HG03097 (cell line): Measurements from ENCODE around the gene DDX39B.
"Not testable (repeated sequence)": the region's sequence is repeated elsewhere in the genome, so short reads cannot be mapped to it uniquely, and the experiment has no call there.

Experiments
- ATAC-seq: cut with Tn5 transposase; IDR thresholded peaks from one replicate; pipeline ENCODE4 v1.9.1; 2021; ENCODE audit not compliant: unreplicated experiment, low FRiP score

DDX39B gene

GRCh38 chr6:31551371-31551770 is 9.6 kb upstream of the DDX39B start:
- not testable (repeated sequence) for ATAC-seq

GRCh38 chr6:31548544-31548873 is 6.7 kb upstream of the DDX39B start:
- no peak for ATAC-seq

GRCh38 chr6:31547727-31548543 is 6.1 kb upstream of the DDX39B start:
- ATAC-seq, result no peak

DNA sequence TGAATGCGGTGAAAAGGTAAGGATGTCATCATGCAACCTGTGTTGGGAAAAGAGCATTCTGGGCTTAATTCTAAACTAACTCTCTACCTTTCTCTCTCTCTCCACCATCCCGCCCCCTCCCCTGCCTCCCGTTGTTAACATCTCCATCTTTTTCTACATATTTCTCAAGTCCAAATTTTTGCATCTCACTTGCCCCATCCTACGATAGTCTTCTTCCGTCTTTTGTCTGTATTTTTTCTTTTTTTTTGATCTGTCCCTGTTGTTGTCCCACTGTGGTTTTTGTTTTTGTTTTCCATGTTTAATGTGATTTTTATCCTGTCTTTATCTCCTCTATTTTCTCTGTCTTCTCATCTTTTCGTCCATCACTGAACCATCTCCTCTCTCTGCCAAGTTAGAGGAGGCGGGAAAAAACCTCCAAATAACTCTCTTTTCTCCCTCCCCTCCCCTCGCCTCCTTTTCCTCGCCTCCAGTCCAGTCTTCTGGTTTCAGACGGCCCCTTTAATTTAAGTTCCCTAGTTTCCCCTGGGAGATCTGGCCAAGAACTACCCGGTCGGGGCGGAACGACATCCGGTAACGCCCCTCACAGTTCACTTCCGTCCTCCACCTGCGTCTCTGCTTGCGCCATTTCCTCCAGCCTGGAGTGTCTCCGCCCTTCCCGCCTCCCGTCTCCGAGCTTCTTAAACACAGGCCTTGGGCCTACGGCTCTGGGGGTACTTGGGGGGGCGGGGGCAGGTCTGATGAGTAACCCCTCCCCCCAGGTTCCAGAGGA is 5.3 kb upstream of the DDX39B start, which contains the start of gene NFKBIL1:
Gene NFKBIL1, plus strand, starts transcription at position 651 of the 769 bp plus-strand sequence. Its CDS starts 87 bp downstream, at position 738.
- peak; percentile 53 for ATAC-seq

DNA sequence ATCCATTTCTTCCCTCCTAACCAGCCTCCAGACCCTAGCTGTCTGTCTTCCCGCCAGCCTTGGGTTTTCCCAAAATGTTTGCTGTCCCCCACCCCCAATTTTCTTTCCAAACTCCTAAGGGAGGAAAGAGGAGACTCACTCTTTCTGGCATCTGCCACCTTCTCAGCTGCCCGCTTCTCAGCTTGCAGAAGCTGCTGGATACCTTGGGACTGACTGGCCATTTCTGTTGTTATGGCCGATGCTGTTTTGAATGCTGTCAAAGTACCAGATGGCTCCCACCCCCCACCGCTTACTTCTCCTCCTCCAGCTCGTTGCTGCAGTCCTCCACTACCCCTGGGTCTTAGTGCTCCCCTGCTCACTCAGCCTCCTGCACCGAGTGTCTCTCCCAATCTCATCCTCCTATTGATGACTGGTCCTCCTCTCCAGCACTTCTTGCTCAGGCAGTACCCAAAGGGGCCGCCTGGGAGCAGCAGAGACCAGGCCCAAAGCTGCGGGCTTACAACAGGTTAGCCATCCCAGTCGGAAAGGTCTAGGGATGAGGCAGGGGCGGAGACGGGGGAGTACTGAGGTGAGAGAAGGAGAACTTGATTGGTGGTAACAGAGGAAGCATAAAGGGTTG is 4.6 kb upstream of the DDX39B start, which contains the start of gene ATP6V1G2:
Gene ATP6V1G2, minus strand, starts transcription at position 270 of the 619 bp plus-strand sequence. Its CDS starts 49 bp downstream, at position 221.
- ATAC-seq, result peak; percentile 45

DNA sequence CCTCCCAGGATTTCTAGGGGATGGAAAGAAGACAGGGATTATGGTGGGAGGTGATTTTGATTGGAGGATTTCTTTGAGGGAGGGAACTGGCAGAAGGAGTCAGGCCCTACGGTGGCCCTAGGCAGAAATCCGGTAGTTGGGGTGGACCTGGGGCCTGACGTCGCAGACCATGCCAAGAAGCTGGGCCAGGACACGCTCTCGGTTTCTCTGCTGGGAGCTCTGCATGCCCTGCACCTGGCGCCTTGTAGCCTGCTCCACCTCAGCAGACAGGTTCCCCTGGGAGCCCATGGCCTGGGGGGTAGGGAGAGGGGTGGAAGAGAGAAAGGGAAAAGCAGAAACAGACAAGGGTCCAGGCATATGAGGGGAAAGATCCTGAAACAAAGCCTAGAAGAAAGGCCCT is 3.5 kb upstream of the DDX39B start:
- no peak for ATAC-seq

DNA sequence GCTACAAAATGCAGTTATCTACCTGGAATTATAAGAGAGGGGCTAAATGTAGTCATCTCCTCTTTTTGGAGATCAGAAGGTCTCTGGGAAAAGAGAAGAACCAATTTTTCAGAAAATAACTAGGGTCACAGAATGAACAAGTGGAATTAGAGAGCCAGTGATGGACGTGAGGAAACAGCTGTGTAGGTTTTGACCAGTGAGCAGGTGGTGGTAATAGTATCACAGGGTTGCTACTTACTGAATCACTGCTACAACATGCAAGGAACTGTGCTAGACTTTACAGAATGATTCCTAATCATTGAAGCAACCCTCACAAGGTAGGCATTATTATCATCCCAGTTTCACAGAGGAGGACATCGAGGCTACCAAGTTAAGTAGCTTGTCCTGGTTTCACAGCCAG is 2.9 kb upstream of the DDX39B start:
- no peak for ATAC-seq

- ATAC-seq, result no peak
These were observed 1.8 kb upstream of the DDX39B start for GRCh38 chr6:31543639-31544038.

- no peak for ATAC-seq
These were observed 645 bp downstream of the DDX39B start for GRCh38 chr6:31541059-31541657.

DNA sequence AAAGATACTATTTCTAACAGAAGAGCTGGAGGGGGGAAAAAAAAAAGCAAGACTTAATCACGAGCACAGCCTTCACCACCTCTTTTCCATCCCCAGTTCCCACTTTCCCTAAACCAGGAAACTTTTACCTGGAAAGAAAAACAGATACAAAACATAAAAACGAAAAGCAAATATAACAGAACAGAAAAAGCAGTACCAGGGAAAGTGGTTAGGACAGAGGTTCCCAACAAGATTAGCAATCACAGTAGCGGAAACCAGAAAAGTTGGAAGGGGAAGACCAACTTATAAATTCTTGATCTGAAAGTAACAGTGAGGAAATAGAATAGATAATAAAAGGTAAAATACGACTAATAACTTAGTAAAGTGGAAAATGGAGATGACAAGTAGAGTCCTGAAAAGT is 1.2 kb downstream of the DDX39B start:
- no peak for ATAC-seq

DNA sequence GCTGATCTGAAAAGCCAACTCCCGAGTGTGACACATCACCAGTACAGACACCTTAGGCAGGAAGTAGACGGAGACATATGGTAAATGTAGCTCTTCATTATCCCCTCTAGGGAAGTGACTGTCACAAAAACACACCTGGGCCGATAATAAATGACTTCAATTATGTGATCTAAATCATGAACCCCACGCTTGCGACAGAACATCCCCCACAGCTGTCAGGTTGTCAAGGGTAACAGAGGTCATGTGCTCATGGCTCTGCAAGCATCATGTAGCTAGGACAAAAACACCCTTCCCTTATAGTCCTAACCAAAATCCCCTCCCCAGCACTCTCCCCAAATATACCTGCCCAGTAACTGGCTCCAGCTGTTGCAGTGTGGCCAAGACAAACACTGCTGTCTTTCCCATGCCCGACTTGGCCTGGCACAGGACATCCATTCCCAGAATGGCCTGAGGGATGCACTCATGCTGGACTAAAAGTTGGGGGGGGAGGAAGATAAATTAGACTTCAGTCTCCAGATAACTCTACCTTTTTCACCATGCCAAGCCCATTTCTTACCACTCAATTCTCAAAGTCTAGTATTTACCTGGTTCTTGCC is 2.9 kb downstream of the DDX39B start:
- no peak for ATAC-seq

GRCh38 chr6:31535538-31536324 is 6.1 kb downstream of the DDX39B start:
- no peak for ATAC-seq

DNA sequence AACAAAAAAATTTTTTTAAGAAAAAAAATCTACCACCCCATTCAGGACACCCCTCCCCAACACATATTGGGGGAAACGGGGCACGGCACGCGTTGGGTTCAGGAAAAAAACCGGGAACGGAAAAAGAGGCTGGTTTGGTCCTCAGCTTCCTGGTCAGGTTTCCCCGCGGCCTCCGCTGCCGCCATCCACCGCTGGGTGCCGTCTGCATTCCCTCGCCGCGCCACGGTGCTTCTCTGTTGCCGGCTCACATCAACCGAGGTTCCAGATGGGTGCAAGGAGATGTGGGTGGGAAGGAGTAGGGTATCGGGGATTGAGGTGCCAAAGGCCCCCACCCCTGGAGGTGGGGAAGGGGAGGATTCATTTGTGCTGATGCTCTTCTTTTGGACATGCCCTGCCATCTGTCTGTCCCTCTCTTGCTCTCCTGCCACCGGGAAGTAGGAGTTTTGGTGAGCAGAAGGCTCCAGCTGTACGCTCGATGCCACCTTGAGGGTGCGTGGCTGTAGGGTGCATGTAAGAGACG is 7.2 kb downstream of the DDX39B start:
- no peak for ATAC-seq

DNA sequence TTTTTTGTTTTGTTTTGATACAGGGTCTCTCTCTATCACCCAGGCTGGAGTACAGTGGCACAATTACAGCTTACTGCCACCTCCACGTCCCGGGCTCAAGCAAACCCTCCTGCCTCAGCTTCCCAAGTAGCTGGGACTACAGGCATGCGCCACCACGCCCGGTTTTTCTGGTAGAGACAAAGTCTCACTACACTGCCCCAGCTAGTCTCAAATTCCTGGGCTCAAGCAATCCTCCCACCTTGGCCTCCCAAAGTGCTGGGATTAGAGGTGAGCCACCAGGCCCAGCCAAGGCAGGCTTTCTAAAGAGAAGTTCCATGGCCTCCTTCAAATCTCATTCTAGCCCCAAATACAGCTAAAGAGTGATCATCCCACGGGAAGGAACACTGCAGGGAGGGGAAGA is 7.8 kb downstream of the DDX39B start:
- ATAC-seq, result no peak

- no peak for ATAC-seq
These were observed 8.4 kb downstream of the DDX39B start for GRCh38 chr6:31533455-31533841.

DNA sequence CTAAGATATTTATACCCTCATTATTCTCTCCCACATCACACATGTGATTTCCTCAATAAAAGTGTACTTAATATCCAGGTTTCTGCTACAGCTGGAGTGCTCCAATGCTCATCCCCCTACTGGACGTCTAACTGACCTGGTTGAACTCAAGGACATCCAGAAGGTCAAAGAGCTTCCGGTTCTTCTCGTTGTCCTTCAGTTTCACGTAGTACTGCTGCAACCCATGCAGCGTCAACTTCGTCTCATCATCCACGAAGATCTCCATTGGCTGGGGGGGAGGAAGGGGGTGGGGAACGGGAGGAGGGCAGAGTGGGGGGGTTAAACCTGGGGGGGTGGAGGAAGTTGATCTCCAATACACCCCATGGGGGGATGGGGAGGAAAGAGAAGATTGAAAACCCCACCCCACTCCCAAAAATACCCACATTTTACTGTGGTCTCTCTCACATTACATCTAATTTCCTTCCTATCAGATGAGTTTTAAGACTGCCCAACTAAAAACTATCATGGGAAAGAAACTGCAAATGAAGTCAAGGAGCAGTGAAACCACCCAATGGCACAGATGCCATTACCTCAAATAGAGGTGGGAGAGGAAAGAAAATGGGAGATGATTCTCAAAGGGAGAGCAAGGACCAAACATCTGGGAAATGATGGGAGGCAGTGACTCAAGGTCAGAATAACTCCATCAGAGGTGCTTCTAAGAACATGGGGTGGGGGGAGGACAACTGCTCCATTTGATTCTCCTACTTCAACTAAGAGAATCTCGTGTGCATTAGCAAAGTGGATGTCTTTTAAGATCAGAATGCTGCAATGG is 9.0 kb downstream of the DDX39B start:
- ATAC-seq, result no peak

DNA sequence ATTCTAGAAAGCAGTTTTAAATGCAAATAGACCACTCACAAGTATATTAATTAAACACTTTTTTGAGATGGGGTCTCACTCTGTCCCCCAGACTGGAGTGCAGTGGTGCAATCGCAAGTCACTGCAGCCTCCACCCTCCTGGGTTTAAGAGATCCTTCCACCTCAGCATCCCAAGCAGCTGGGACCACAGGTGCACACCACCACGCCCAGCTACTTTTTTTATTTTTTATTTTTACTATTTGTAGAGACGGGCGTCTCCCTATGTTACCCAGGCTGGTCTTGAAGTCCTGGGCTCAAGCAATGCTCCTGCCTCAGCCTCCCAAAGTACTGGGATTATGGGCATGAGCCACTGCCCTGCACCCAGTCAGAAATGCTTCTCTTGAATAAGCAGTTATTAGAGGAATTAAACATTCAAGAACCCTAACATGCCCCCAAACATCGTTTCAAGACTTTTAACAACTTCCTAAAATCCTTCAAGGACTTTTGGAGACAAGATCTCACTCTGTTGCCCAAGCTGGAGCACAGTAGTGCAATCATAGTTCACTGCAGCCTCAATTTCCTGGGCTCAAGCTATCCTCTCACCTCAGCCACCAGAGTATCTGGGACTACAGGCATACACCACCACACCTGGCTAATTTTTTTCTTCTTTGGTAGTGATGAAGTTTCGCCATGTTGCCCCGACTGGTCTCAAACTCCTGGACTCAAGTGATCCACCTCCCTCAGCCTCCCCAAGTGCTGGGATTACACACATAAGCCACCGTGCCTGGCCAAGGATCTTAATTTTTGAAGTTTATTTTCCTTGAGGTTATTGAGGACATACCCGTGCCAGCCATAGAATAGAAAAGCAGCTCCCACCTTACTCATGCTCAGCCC is 9.8 kb downstream of the DDX39B start:
- ATAC-seq, result no peak

DNA sequence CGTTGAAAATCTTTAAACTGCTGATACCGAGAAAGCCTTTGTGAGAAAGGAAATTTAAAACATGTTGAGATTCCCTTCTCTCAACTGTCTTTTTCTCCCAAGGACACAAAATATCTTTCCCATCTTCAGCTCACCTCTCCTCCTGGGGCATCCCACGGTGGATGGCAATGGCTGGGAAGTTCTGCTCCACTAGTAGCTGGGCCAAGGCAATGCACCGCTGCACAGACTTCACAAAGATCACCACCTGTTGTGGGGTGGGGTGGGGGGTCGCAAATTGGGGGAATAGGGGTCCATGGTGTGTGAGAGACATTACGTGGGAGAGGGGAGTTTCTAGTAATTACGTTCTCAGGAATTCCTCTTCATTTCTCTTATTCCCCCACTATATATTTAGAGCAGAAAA is 10.6 kb downstream of the DDX39B start:
- ATAC-seq, result no peak
